GM23338 (cell line): ENCODE data around the gene CCDC43. TPM values are rescaled to one million over a fixed set of nuclear protein-coding genes. Genes with fewer than 3 reads are reported as not detected.

ENCODE experiments used
- EZH2phosphoT487 ChIP-seq: fragments of 200-600 bp; sonication (generic); IDR thresholded peaks from one replicate; pipeline ENCODE4 v1.8.1; 2018; ENCODE audit warnings: antibody characterized with exemption; ENCODE audit not compliant: unreplicated experiment
- POLR2AphosphoS5 ChIP-seq: IDR thresholded peaks from 2 replicates; pipeline ENCODE4 v1.6.1; 2016; ENCODE audit warnings: antibody characterized with exemption, low read depth
- REST ChIP-seq: IDR thresholded peaks from one replicate; pipeline ENCODE4 v1.6.1; 2018; ENCODE audit warnings: antibody characterized with exemption; ENCODE audit not compliant: unreplicated experiment
- ZNF114 ChIP-seq: fragments of 250-450 bp; sonication (Bioruptor Pico); IDR thresholded peaks from 2 replicates; pipeline ENCODE4 v1.5.0; 2020; ENCODE audit warnings: mild to moderate bottlenecking, moderate library complexity
- ZNF462 ChIP-seq: fragments of 250-450 bp; sonication (Bioruptor Pico); IDR thresholded peaks from 2 replicates; pipeline ENCODE4 v1.5.0; 2020; ENCODE audit warnings: mild to moderate bottlenecking, moderate library complexity
- polyA plus RNA-seq: library from polyadenylated mRNA; unstranded; fragments of >200 nt; fragmentation: Nextera tagmentation; extraction: Ambion mirVana; gene quantifications from 2 replicates; pipeline ENCODE4 v1.2.1, GENCODE V29; 2016
- total RNA-seq: library from RNA; depleted of rRNA; stranded (reverse); fragments of >200 nt; shearing (Covaris generic); gene quantifications from 2 replicates; pipeline ENCODE4 v1.2.3, GENCODE V29; 2014

CCDC43 gene
- total and polyA plus RNA-seq, 2 experiments from 2014 or later, result 29.8 to 55.3 TPM

GRCh38 chr17:44738214-44738906, 48.8 kb upstream of the CCDC43 start (continued):
- no peak for TF ChIP-seq REST
- no peak for TF ChIP-seq POLR2AphosphoS5
- no peak for TF ChIP-seq ZNF462
- TF ChIP-seq ZNF114, result no peak
- TF ChIP-seq EZH2phosphoT487, result no peak
